Neural cell (in vitro differentiated cells): Measurements from ENCODE around the gene HRH1. TPM values are rescaled to one million over a fixed set of nuclear protein-coding genes. Genes with fewer than 3 reads are reported as not detected.

Experiments
- H2AFZ ChIP-seq: fragments of 200-600, 300-800 bp; sonication (generic), shearing (Covaris generic); 2 replicates; pipeline ENCODE4 v1.6.0; 2014; ENCODE audit warnings: low read depth, mild to moderate bottlenecking, antibody characterized with exemption, low read length, moderate library complexity
- H3F3A ChIP-seq: fragments of 200-600 bp; shearing (Covaris generic); 2 replicates; pipeline ENCODE4 v1.6.1; 2016; ENCODE audit warnings: mild to moderate bottlenecking, moderate library complexity, mixed read lengths, antibody characterized with exemption, low read length; ENCODE audit not compliant: insufficient read depth, poor library complexity, severe bottlenecking
- H3K27ac ChIP-seq: fragments of 200-600, 300-800 bp; sonication (generic), shearing (Covaris generic); 2 replicates; pipeline ENCODE4 v1.5.1; 2014; ENCODE audit warnings: mild to moderate bottlenecking, low read length, moderate library complexity
- H3K27me3 ChIP-seq: fragments of 300-800, 200-600 bp; sonication (generic), shearing (Covaris generic); 2 replicates; pipeline ENCODE4 v1.6.0; 2014; ENCODE audit warnings: mild to moderate bottlenecking, low read depth, low read length, moderate library complexity; ENCODE audit not compliant: insufficient read depth
- H3K36me3 ChIP-seq: fragments of 300-800, 200-600 bp; sonication (generic), shearing (Covaris generic); 2 replicates; pipeline ENCODE4 v1.5.1; 2014; ENCODE audit warnings: mild to moderate bottlenecking, antibody characterized with exemption, low read length, moderate library complexity; ENCODE audit not compliant: insufficient read depth
- H3K4me2 ChIP-seq: fragments of 300-800, 200-600 bp; sonication (generic), shearing (Covaris generic); 2 replicates; pipeline ENCODE4 v1.6.0; 2014; ENCODE audit warnings: mild to moderate bottlenecking, low read length
- H3K4me3 ChIP-seq: fragments of 300-800, 200-600 bp; sonication (generic), shearing (Covaris generic); 2 replicates; pipeline ENCODE4 v1.5.1; 2014; ENCODE audit warnings: mild to moderate bottlenecking, low read length, moderate library complexity
- H3K79me2 ChIP-seq: fragments of 200-600 bp; shearing (Covaris generic); replicated peaks from 2 replicates; pipeline ENCODE4 v1.6.0; 2014; ENCODE audit warnings: mild to moderate bottlenecking, low read length, moderate library complexity; ENCODE audit not compliant: insufficient read depth
- H3K9ac ChIP-seq: fragments of 300-800, 200-600 bp; sonication (generic), shearing (Covaris generic); 2 replicates; pipeline ENCODE4 v1.6.1; 2016; ENCODE audit warnings: mild to moderate bottlenecking, low read length, mixed read lengths
- H3K9me2 ChIP-seq: fragments of 200-600 bp; shearing (Covaris generic); 2 replicates; pipeline ENCODE4 v1.6.1; 2016; ENCODE audit warnings: mild to moderate bottlenecking, low read length, mixed read lengths; ENCODE audit not compliant: insufficient read depth
- H3K9me3 ChIP-seq: fragments of 200-600, 300-800 bp; sonication (generic), shearing (Covaris generic); 2 replicates; pipeline ENCODE4 v1.6.1; 2016; ENCODE audit warnings: mild to moderate bottlenecking, mixed run types, low read length, moderate library complexity, mixed read lengths
- H4K20me1 ChIP-seq: fragments of 200-600 bp; shearing (Covaris generic); 2 replicates; pipeline ENCODE4 v1.6.1; 2016; ENCODE audit warnings: mild to moderate bottlenecking, mixed run types; ENCODE audit not compliant: insufficient read depth
- EP300 ChIP-seq: fragments of 450-650 bp; conservative IDR thresholded peaks from 2 replicates; pipeline ENCODE4 v1.6.1; 2014; ENCODE audit warnings: antibody characterized with exemption, mild to moderate bottlenecking, moderate library complexity; ENCODE audit not compliant: poor library complexity, severe bottlenecking
- EZH2 ChIP-seq: fragments of 200-600, 300-800 bp; shearing (Covaris generic), sonication (generic); IDR thresholded peaks from 2 replicates; pipeline ENCODE4 v1.6.1; 2014; ENCODE audit warnings: antibody characterized with exemption, low read length, borderline replicate concordance, mild to moderate bottlenecking; ENCODE audit not compliant: insufficient read depth, poor library complexity, severe bottlenecking
- MXI1 ChIP-seq: fragments of 450-650 bp; conservative IDR thresholded peaks from 2 replicates; pipeline ENCODE4 v1.6.1; 2014; ENCODE audit warnings: antibody characterized with exemption, mild to moderate bottlenecking; ENCODE audit not compliant: poor library complexity, severe bottlenecking
- POLR2AphosphoS5 ChIP-seq: IDR thresholded peaks from 2 replicates; pipeline ENCODE4 v1.6.1; 2012
- RAD21 ChIP-seq: fragments of 450-650 bp; conservative IDR thresholded peaks from 2 replicates; pipeline ENCODE4 v1.6.1; 2014; ENCODE audit warnings: antibody characterized with exemption, mild to moderate bottlenecking, moderate library complexity
- SMC3 ChIP-seq: fragments of 450-650 bp; conservative IDR thresholded peaks from 2 replicates; pipeline ENCODE4 v1.6.1; 2014; ENCODE audit warnings: antibody characterized with exemption, mild to moderate bottlenecking, moderate library complexity; ENCODE audit not compliant: poor library complexity
- TAF1 ChIP-seq: IDR thresholded peaks from 2 replicates; pipeline ENCODE4 v1.6.1; 2012; ENCODE audit warnings: low read depth
- polyA plus RNA-seq: library from polyadenylated mRNA; depleted of rRNA; stranded (reverse); fragments of >200 nt; gene quantifications from 2 replicates; pipeline ENCODE4 v1.2.3, GENCODE V29; 2014
- TF ChIP-seq, protein P1 (sequence below): fragments of 450-650 bp; IDR thresholded peaks from 2 replicates; pipeline ENCODE4 v1.5.1; 2014; ENCODE audit warnings: antibody characterized with exemption, mild to moderate bottlenecking, moderate library complexity; ENCODE audit not compliant: poor library complexity, severe bottlenecking
- TF ChIP-seq, protein P2 (sequence below): IDR thresholded peaks from 2 replicates; pipeline ENCODE4 v1.6.1; 2012; ENCODE audit warnings: borderline replicate concordance

HRH1 gene
- polyA plus RNA-seq, 1 donor from 2014 or later, result 0.06 TPM

DNA sequence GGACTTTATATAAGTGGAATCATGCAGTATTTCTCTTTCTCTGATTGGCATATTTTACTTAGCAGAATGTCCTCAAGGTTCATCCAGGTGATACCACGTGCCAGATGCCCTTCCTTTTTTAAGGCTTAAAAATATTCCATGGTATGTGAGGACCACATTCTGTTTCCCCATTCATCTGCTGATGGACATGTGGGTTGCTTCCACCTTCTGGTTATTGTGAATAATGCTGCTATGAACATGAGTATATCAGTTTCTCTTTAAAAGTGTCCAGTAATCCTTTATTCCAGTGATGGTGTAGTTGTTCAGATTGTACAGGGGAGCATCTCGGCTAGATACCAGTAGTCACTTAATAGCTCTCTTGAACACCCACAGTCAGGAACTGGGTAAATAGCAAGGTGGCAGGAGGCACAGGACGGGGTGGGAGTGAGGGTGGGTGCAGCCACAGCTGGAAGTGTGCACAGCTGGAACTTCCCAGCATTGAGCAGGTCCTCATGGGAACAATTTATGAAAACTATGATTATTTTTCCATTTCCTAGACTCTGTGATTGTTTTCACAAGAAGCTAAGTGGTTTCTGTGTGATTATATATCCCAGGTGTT, 67.6 kb downstream of the HRH1 start:
- no peaks in the 10 kb centered on the region for H3K27me3 ChIP-seq
- H3K9me2 ChIP-seq, result no peaks in the 10 kb centered on the region
- TF ChIP-seq MXI1 (no peak), TAF1 (no peak), EP300 (no peak), EZH2 (no peak), SMC3 (no peak), RAD21 (no peak)
- TF ChIP-seq, protein P1, sequence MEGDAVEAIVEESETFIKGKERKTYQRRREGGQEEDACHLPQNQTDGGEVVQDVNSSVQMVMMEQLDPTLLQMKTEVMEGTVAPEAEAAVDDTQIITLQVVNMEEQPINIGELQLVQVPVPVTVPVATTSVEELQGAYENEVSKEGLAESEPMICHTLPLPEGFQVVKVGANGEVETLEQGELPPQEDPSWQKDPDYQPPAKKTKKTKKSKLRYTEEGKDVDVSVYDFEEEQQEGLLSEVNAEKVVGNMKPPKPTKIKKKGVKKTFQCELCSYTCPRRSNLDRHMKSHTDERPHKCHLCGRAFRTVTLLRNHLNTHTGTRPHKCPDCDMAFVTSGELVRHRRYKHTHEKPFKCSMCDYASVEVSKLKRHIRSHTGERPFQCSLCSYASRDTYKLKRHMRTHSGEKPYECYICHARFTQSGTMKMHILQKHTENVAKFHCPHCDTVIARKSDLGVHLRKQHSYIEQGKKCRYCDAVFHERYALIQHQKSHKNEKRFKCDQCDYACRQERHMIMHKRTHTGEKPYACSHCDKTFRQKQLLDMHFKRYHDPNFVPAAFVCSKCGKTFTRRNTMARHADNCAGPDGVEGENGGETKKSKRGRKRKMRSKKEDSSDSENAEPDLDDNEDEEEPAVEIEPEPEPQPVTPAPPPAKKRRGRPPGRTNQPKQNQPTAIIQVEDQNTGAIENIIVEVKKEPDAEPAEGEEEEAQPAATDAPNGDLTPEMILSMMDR, result peak; percentile 30
- no peaks in the 10 kb centered on the region for H3K79me2 ChIP-seq
- H4K20me1 ChIP-seq, result no peaks in the 10 kb centered on the region
- no peak overlapping the region for H3K4me3 ChIP-seq
- no peaks in the 10 kb centered on the region for H3K9me3 ChIP-seq
- no peak overlapping the region for H3K27ac ChIP-seq
- H3K9ac ChIP-seq, result no peak overlapping the region
- H2AFZ ChIP-seq, result no peak overlapping the region
- no peak overlapping the region for H3K4me2 ChIP-seq
- H3K36me3 ChIP-seq, result no peaks in the 10 kb centered on the region
- no peaks in the 10 kb centered on the region for H3F3A ChIP-seq

DNA sequence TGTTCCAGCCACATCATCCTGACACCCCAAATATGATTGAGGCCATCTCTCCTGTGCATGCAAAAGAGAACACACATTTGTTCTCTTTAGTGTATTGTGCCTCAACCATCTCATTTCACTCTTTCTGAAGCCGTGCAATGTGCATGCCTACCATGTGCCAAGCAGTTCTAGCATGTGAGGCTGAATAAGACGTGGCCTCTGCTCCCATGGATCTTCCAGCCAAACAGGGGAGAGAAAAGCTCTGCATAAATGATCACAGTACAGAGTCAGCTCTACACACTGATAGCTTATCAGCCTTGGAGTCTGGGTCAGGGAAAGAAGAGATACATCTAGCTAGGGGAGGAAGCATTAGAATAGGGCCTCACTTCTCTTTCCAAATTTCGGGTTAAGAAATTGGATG, 69.7 kb downstream of the HRH1 start:
- no peak for TF ChIP-seq TAF1
- TF ChIP-seq EP300, result no peak
- no peak for TF ChIP-seq POLR2AphosphoS5
- TF ChIP-seq, protein P2, sequence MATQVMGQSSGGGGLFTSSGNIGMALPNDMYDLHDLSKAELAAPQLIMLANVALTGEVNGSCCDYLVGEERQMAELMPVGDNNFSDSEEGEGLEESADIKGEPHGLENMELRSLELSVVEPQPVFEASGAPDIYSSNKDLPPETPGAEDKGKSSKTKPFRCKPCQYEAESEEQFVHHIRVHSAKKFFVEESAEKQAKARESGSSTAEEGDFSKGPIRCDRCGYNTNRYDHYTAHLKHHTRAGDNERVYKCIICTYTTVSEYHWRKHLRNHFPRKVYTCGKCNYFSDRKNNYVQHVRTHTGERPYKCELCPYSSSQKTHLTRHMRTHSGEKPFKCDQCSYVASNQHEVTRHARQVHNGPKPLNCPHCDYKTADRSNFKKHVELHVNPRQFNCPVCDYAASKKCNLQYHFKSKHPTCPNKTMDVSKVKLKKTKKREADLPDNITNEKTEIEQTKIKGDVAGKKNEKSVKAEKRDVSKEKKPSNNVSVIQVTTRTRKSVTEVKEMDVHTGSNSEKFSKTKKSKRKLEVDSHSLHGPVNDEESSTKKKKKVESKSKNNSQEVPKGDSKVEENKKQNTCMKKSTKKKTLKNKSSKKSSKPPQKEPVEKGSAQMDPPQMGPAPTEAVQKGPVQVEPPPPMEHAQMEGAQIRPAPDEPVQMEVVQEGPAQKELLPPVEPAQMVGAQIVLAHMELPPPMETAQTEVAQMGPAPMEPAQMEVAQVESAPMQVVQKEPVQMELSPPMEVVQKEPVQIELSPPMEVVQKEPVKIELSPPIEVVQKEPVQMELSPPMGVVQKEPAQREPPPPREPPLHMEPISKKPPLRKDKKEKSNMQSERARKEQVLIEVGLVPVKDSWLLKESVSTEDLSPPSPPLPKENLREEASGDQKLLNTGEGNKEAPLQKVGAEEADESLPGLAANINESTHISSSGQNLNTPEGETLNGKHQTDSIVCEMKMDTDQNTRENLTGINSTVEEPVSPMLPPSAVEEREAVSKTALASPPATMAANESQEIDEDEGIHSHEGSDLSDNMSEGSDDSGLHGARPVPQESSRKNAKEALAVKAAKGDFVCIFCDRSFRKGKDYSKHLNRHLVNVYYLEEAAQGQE, result no peak
- no peak for TF ChIP-seq RAD21
- no peak for TF ChIP-seq SMC3
- TF ChIP-seq MXI1, result no peak
- TF ChIP-seq, protein P1, result no peak
- no peak for TF ChIP-seq EZH2
- Histone ChIP-seq H2AFZ (no peak overlapping the region), H3K4me2 (no peak overlapping the region), H3K27me3 (no peaks in the 10 kb centered on the region), H3K9me3 (no peaks in the 10 kb centered on the region), H3K27ac (no peak overlapping the region), H3K4me3 (no peak overlapping the region), H3K9me2 (no peaks in the 10 kb centered on the region), H3K36me3 (no peaks in the 10 kb centered on the region), H3K79me2 (no peaks in the 10 kb centered on the region), H3K9ac (no peak overlapping the region), H4K20me1 (no peaks in the 10 kb centered on the region), H3F3A (no peaks in the 10 kb centered on the region)
